ENCODE results near the gene NKD2. TPM values are rescaled to one million over a fixed set of nuclear protein-coding genes. Genes with fewer than 3 reads are reported as not detected.

Gene NKD2
- total RNA-seq, 2 donors from 2014 or later = 1.4 to 1.5 TPM

DNA sequence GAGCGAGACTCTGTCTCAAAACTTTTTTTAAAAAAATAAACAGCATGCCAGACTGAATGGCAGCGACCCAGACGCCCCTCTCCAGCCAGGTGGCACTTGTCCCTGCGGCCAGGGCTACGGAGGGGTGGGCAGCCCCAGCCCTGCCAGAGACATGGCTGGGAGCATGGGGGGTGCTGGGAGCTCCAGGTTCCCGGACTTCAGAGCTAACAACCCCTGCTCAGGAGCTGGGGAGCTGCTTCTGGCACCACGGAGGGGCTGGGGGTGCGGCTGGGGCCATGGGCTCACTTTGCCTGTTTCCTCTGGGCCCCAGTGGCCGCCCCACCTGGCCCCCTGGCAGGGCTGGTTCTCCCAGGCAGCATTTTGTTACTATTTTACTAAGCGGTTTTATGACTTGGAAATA, 53.3 kb downstream of the NKD2 start:
- ATAC-seq (ENCODE audit: insufficient number of reproducible peaks, low FRiP score, low read depth) = no peak
- Histone ChIP-seq H3K27me3 (replicated peaks; ENCODE audit: insufficient read depth) (no peaks in the 10 kb centered on the region), H3K36me3 (peaks cover 7% of the 10 kb centered on the region)

DNA sequence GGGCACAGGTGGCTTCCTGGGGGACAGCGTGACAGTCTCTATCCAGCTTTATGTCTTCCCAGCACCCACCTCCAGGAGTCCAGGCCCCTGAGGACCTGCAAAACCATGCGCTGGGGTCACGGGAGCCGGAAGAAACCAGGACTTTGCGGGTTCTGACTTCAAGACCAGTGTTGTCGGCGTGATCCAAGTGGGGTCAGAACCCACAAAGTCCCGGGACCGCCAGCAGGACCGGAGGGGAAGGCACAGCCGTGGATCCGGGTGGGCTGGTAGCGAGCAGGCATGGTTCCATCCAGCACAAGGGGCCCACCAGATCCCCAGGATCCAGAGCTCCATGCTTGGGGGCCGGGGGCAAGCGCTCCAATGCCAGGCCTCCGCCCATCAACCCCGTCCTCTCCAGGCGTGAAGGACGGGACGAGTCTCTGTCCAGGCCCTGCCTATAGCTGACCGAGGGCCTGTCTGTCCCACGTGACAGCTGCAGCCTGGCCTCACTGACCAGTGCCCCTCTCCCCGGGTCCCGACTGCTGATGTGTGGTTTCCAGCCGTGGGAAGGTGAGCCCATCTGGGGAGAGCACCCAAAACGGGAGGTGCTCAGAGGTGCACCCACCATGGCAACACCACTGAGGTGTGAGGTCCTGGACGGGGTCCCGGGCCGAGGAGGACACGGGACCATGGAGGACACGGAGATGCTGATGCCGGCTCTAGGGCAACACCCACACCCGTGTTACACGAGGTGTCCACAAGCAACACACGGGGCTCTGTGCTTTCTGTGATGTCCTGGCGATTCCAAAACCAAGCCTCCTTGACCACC, 54.4 kb downstream of the NKD2 start:
- peaks cover 7% of the 10 kb centered on the region for H3K36me3 ChIP-seq
- TF ChIP-seq, protein P1, sequence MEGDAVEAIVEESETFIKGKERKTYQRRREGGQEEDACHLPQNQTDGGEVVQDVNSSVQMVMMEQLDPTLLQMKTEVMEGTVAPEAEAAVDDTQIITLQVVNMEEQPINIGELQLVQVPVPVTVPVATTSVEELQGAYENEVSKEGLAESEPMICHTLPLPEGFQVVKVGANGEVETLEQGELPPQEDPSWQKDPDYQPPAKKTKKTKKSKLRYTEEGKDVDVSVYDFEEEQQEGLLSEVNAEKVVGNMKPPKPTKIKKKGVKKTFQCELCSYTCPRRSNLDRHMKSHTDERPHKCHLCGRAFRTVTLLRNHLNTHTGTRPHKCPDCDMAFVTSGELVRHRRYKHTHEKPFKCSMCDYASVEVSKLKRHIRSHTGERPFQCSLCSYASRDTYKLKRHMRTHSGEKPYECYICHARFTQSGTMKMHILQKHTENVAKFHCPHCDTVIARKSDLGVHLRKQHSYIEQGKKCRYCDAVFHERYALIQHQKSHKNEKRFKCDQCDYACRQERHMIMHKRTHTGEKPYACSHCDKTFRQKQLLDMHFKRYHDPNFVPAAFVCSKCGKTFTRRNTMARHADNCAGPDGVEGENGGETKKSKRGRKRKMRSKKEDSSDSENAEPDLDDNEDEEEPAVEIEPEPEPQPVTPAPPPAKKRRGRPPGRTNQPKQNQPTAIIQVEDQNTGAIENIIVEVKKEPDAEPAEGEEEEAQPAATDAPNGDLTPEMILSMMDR (IDR thresholded peaks at IDR 0.05) = no peak
- H3K4me1 ChIP-seq (ENCODE audit: control insufficient read depth in 1 of 2, low read depth in 2 of 2) = no peaks in the 10 kb centered on the region
- no peak for ATAC-seq (ENCODE audit: insufficient number of reproducible peaks, low FRiP score, low read depth)
- no peak overlapping the region for H3K27ac ChIP-seq
- no peaks in the 10 kb centered on the region for H3K27me3 ChIP-seq (replicated peaks; ENCODE audit: insufficient read depth)
- no peak overlapping the region for H3K4me3 ChIP-seq
- DNase-seq (ENCODE audit: low spot score) = no peak
- H3K9me3 ChIP-seq = no peaks in the 10 kb centered on the region

More for the DNA sequence above, 53.3 kb downstream of the NKD2 start:
- Histone ChIP-seq H3K9me3 (no peaks in the 10 kb centered on the region), H3K27ac (no peak overlapping the region), H3K4me3 (no peak overlapping the region), H3K4me1 (ENCODE audit: control insufficient read depth in 1 of 2, low read depth in 2 of 2) (no peaks in the 10 kb centered on the region)
- DNase-seq (ENCODE audit: low spot score) = no peak
- TF ChIP-seq, protein P1 (IDR thresholded peaks at IDR 0.05) = no peak

DNA sequence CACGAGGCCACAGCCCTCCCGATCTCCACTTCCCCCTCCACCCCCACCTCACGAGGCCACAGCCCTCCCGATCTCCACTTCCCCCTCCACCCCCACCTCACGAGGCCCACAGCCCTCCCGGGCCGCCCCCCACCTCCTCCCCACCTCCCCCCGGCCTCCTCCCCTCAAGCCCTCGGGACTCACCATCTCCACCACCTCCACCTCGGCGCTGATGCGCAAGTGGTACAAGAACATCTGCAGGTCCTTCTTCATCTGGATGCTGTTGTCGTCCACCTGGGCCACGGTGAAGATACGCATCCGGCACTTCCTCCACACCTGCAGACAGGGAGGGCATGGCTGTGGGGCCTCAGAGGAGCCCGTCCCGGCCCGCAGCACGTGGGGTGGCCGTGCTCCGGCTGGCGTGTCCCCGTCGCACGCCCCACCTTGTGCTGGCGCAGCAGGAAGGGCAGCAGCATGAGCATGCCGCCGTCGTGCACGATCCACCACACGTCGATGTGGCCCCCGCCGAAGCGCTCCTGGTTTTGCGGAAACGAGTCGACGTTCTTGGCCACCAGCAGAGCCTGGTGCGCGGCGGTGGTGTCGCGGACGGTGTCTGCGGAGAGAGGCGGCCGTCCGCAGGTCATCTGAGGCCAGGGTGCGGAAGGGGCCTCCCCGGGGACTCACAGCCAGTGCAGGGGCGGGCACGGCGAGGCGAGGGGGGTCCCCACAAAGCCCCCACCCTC, 55.2 kb downstream of the NKD2 start:
- no peak overlapping the region for H3K27ac ChIP-seq
- ATAC-seq (ENCODE audit: insufficient number of reproducible peaks, low FRiP score, low read depth) (no peak), DNase-seq (ENCODE audit: low spot score) (no peak)
- H3K36me3 ChIP-seq = peaks cover 7% of the 10 kb centered on the region
- no peaks in the 10 kb centered on the region for H3K27me3 ChIP-seq (replicated peaks; ENCODE audit: insufficient read depth)
- no peak overlapping the region for H3K4me3 ChIP-seq
- TF ChIP-seq, protein P1 (IDR thresholded peaks at IDR 0.05) = no peak
- H3K4me1 ChIP-seq (ENCODE audit: control insufficient read depth in 1 of 2, low read depth in 2 of 2) = no peaks in the 10 kb centered on the region
- no peaks in the 10 kb centered on the region for H3K9me3 ChIP-seq

DNA sequence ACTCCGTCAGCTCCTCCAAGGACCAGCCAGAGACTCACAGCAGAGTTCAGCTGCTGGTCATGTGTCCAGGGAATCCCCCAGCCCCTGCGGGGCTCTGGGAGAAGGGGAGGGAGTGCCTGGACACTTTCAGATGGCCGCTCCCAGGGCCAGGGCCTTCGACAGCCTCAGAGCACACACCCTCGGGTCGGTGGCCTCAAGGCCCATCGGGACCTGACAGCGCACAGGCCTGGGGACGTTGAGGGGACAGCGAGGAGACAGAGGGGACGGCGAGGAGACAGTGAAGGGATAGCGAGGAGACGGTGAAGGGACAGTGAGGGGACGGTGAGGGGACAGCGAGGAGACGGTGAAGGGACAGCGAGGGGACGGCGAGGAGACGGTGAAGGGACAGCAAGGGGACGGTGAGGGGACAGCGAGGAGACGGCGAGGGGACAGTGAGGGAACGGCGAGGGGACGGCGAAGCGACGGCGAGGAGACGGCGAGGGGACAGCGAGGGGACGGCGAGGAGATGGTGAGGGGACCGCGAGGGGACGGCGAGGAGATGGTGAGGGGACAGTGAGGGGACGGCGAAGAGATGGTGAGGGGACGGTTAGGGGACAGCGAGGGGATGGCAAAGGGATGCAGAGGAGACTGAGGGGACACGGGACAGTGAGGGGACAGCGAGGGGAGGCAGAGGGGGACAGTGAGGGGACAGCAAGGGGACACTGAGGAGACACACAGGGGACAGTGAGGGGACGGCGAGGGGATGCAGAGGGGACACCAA, 56.0 kb downstream of the NKD2 start:
- Histone ChIP-seq H3K27me3 (replicated peaks; ENCODE audit: insufficient read depth) (no peaks in the 10 kb centered on the region), H3K4me1 (ENCODE audit: control insufficient read depth in 1 of 2, low read depth in 2 of 2) (no peaks in the 10 kb centered on the region), H3K36me3 (peaks cover 7% of the 10 kb centered on the region), H3K4me3 (no peak overlapping the region), H3K27ac (no peak overlapping the region), H3K9me3 (no peaks in the 10 kb centered on the region)
- no peak for DNase-seq (ENCODE audit: low spot score)
- TF ChIP-seq, protein P1 (IDR thresholded peaks at IDR 0.05) = no peak
- ATAC-seq (ENCODE audit: insufficient number of reproducible peaks, low FRiP score, low read depth) = no peak

Data from thoracic aorta (tissue), 2 donors.